SK-N-MC (cell line): ENCODE data around the gene MADCAM1.

Experiments used
- EZH2 ChIP-seq: fragments of 200-600 bp; sonication (generic); IDR thresholded peaks from one replicate; pipeline ENCODE4 v1.6.1; 2017; ENCODE audit warnings: antibody characterized with exemption
- FOXP2 ChIP-seq: optimal IDR thresholded peaks from 2 replicates; pipeline ENCODE3; 2011; ENCODE audit warnings: mild to moderate bottlenecking, moderate library complexity; ENCODE audit not compliant: insufficient read depth; ENCODE audit errors: extremely low read length, control extremely low read depth
- POLR2AphosphoS5 ChIP-seq: IDR thresholded peaks from 2 replicates; pipeline ENCODE4 v1.6.1; 2012; ENCODE audit warnings: mild to moderate bottlenecking, low read depth, low read length, borderline replicate concordance

DNA sequence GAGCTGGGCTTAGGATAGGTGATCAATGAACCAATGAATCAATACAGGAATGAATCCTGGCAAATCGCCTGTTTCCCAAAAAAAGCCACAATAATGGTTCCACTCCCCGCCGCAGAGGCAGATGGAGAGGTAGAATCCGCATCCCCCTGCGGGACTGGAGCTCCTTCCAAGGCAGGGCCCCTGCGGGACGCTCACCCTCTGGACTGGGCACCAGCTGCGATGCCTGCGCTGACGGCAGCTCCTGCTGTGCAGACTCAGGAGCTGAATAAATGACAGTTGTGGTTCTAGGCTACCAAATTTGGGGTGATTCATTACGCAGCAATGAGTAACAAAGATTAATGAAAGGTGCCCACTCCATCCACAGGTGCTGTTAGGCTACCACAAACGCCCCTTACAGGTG lies 26.4 kb downstream of the MADCAM1 start:
- TF ChIP-seq POLR2AphosphoS5 (no peak), EZH2 (no peak), FOXP2 (no peak)
